Neural cell (in vitro differentiated cells): ENCODE data around the gene KIFAP3. TPM values are rescaled to one million over a fixed set of nuclear protein-coding genes. Genes with fewer than 3 reads are reported as not detected.

ENCODE experiments used
- H2AFZ ChIP-seq: fragments of 200-600, 300-800 bp; sonication (generic), shearing (Covaris generic); 2 replicates; pipeline ENCODE4 v1.6.0; 2014; ENCODE audit warnings: low read depth, mild to moderate bottlenecking, antibody characterized with exemption, low read length, moderate library complexity
- H3F3A ChIP-seq: fragments of 200-600 bp; shearing (Covaris generic); 2 replicates; pipeline ENCODE4 v1.6.1; 2016; ENCODE audit warnings: mild to moderate bottlenecking, moderate library complexity, mixed read lengths, antibody characterized with exemption, low read length; ENCODE audit not compliant: insufficient read depth, poor library complexity, severe bottlenecking
- H3K27ac ChIP-seq: fragments of 200-600, 300-800 bp; sonication (generic), shearing (Covaris generic); 2 replicates; pipeline ENCODE4 v1.5.1; 2014; ENCODE audit warnings: mild to moderate bottlenecking, low read length, moderate library complexity
- H3K27me3 ChIP-seq: fragments of 300-800, 200-600 bp; sonication (generic), shearing (Covaris generic); 2 replicates; pipeline ENCODE4 v1.6.0; 2014; ENCODE audit warnings: mild to moderate bottlenecking, low read depth, low read length, moderate library complexity; ENCODE audit not compliant: insufficient read depth
- H3K36me3 ChIP-seq: fragments of 300-800, 200-600 bp; sonication (generic), shearing (Covaris generic); 2 replicates; pipeline ENCODE4 v1.5.1; 2014; ENCODE audit warnings: mild to moderate bottlenecking, antibody characterized with exemption, low read length, moderate library complexity; ENCODE audit not compliant: insufficient read depth
- H3K4me2 ChIP-seq: fragments of 300-800, 200-600 bp; sonication (generic), shearing (Covaris generic); 2 replicates; pipeline ENCODE4 v1.6.0; 2014; ENCODE audit warnings: mild to moderate bottlenecking, low read length
- H3K4me3 ChIP-seq: fragments of 300-800, 200-600 bp; sonication (generic), shearing (Covaris generic); 2 replicates; pipeline ENCODE4 v1.5.1; 2014; ENCODE audit warnings: mild to moderate bottlenecking, low read length, moderate library complexity
- H3K79me2 ChIP-seq: fragments of 200-600 bp; shearing (Covaris generic); replicated peaks from 2 replicates; pipeline ENCODE4 v1.6.0; 2014; ENCODE audit warnings: mild to moderate bottlenecking, low read length, moderate library complexity; ENCODE audit not compliant: insufficient read depth
- H3K9ac ChIP-seq: fragments of 300-800, 200-600 bp; sonication (generic), shearing (Covaris generic); 2 replicates; pipeline ENCODE4 v1.6.1; 2016; ENCODE audit warnings: mild to moderate bottlenecking, low read length, mixed read lengths
- H3K9me2 ChIP-seq: fragments of 200-600 bp; shearing (Covaris generic); 2 replicates; pipeline ENCODE4 v1.6.1; 2016; ENCODE audit warnings: mild to moderate bottlenecking, low read length, mixed read lengths; ENCODE audit not compliant: insufficient read depth
- H3K9me3 ChIP-seq: fragments of 200-600, 300-800 bp; sonication (generic), shearing (Covaris generic); 2 replicates; pipeline ENCODE4 v1.6.1; 2016; ENCODE audit warnings: mild to moderate bottlenecking, mixed run types, low read length, moderate library complexity, mixed read lengths
- H4K20me1 ChIP-seq: fragments of 200-600 bp; shearing (Covaris generic); 2 replicates; pipeline ENCODE4 v1.6.1; 2016; ENCODE audit warnings: mild to moderate bottlenecking, mixed run types; ENCODE audit not compliant: insufficient read depth
- CTCF ChIP-seq: fragments of 450-650 bp; IDR thresholded peaks from 2 replicates; pipeline ENCODE4 v1.5.1; 2014; ENCODE audit warnings: antibody characterized with exemption, mild to moderate bottlenecking, moderate library complexity; ENCODE audit not compliant: poor library complexity, severe bottlenecking
- EP300 ChIP-seq: fragments of 450-650 bp; conservative IDR thresholded peaks from 2 replicates; pipeline ENCODE4 v1.6.1; 2014; ENCODE audit warnings: antibody characterized with exemption, mild to moderate bottlenecking, moderate library complexity; ENCODE audit not compliant: poor library complexity, severe bottlenecking
- EZH2 ChIP-seq: fragments of 200-600, 300-800 bp; shearing (Covaris generic), sonication (generic); IDR thresholded peaks from 2 replicates; pipeline ENCODE4 v1.6.1; 2014; ENCODE audit warnings: antibody characterized with exemption, low read length, borderline replicate concordance, mild to moderate bottlenecking; ENCODE audit not compliant: insufficient read depth, poor library complexity, severe bottlenecking
- MXI1 ChIP-seq: fragments of 450-650 bp; conservative IDR thresholded peaks from 2 replicates; pipeline ENCODE4 v1.6.1; 2014; ENCODE audit warnings: antibody characterized with exemption, mild to moderate bottlenecking; ENCODE audit not compliant: poor library complexity, severe bottlenecking
- POLR2AphosphoS5 ChIP-seq: IDR thresholded peaks from 2 replicates; pipeline ENCODE4 v1.6.1; 2012
- RAD21 ChIP-seq: fragments of 450-650 bp; conservative IDR thresholded peaks from 2 replicates; pipeline ENCODE4 v1.6.1; 2014; ENCODE audit warnings: antibody characterized with exemption, mild to moderate bottlenecking, moderate library complexity
- REST ChIP-seq: IDR thresholded peaks from 2 replicates; pipeline ENCODE4 v1.6.1; 2012; ENCODE audit warnings: borderline replicate concordance
- SMC3 ChIP-seq: fragments of 450-650 bp; conservative IDR thresholded peaks from 2 replicates; pipeline ENCODE4 v1.6.1; 2014; ENCODE audit warnings: antibody characterized with exemption, mild to moderate bottlenecking, moderate library complexity; ENCODE audit not compliant: poor library complexity
- TAF1 ChIP-seq: IDR thresholded peaks from 2 replicates; pipeline ENCODE4 v1.6.1; 2012; ENCODE audit warnings: low read depth
- polyA plus RNA-seq: library from polyadenylated mRNA; depleted of rRNA; stranded (reverse); fragments of >200 nt; gene quantifications from 2 replicates; pipeline ENCODE4 v1.2.3, GENCODE V29; 2014

The KIFAP3 gene
- polyA plus RNA-seq, 1 donor from 2014 or later = 256 TPM

DNA sequence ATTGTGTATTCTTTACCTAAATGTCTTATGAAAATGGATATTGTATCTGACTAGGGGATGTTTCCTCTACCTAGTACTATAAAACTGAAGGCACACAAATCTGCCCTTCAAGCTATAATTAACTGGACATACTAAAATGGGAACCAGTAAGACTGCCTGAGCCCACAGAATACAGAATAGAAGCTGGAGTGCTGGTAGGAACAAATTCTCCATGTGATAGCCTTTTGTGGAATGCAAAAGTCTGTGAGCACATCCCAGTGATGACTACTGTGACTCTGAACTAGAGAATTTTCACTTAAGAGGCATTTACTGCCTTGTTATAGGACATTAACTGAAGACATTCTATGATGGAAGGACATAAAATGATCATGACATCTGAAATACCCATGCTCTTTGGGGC lies 30.3 kb downstream of the KIFAP3 start:
- Histone ChIP-seq H3K9me2 (no peaks in the 10 kb centered on the region), H3K4me3 (no peak overlapping the region), H4K20me1 (no peaks in the 10 kb centered on the region), H3K9me3 (no peaks in the 10 kb centered on the region), H3K9ac (no peak overlapping the region), H3K79me2 (no peaks in the 10 kb centered on the region), H2AFZ (no peak overlapping the region), H3K27me3 (no peaks in the 10 kb centered on the region), H3K4me2 (no peak overlapping the region), H3F3A (no peaks in the 10 kb centered on the region), H3K36me3 (peaks cover 14% of the 10 kb centered on the region), H3K27ac (no peak overlapping the region)
- TF ChIP-seq EZH2 = no peak
- no peak for TF ChIP-seq POLR2AphosphoS5

GRCh38 chr1:170041423-170042192 lies 32.9 kb downstream of the KIFAP3 start:
- peaks cover 14% of the 10 kb centered on the region for H3K36me3 ChIP-seq
- H3K9ac ChIP-seq = no peak overlapping the region
- H3K9me3 ChIP-seq = no peaks in the 10 kb centered on the region
- no peak overlapping the region for H3K27ac ChIP-seq
- no peaks in the 10 kb centered on the region for H4K20me1 ChIP-seq
- no peaks in the 10 kb centered on the region for H3K27me3 ChIP-seq
- TF ChIP-seq RAD21 = no peak
- no peak for TF ChIP-seq CTCF
- TF ChIP-seq TAF1 = no peak
- no peak for TF ChIP-seq EZH2
- no peak for TF ChIP-seq SMC3
- TF ChIP-seq REST = no peak
- TF ChIP-seq MXI1 = no peak
- no peak for TF ChIP-seq POLR2AphosphoS5
- TF ChIP-seq EP300 = no peak
- no peak overlapping the region for H3K4me3 ChIP-seq
- H2AFZ ChIP-seq = no peak overlapping the region
- H3K4me2 ChIP-seq = no peak overlapping the region
- no peaks in the 10 kb centered on the region for H3F3A ChIP-seq
- H3K9me2 ChIP-seq = no peaks in the 10 kb centered on the region
- H3K79me2 ChIP-seq = no peaks in the 10 kb centered on the region
